ELR (cell line): Measurements from ENCODE around the gene WNT9A.

Experiments used
- DNase-seq: peaks from one replicate; pipeline ENCODE4 v3.0.0-alpha.2; 2015; ENCODE audit warnings: low read depth

Gene WNT9A

DNA sequence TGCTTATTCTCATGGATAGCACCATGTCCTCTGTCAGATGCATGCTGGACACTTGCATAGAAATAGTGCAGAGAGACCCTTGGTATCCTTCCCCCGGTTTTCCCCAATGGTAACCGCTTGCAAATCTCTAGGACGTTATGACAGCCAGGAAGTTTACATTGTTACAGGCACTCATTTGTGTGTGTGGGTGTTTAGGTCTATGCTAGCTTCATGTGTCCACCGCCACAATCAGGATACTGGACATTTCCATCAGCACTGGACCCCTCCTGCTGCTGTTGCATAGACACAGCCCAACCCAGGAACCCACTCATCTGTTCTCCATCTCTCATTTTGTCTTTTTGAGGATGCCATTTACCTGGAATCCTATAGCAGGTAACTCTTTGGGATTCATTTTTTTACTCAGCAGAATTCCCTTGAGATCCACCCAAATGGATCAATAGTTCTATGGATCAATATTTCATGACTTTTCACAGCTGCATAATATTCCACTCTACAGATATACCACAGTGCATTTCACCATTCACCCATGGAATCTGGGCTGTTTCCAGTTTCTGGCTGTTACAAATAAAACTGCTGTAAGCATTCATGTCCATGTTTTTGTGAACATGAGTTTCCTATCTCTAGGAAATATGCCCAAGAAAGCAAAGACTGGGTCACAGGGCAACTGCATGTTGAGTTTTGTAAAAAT lies 6.6 kb upstream of the WNT9A start:
- no peak for DNase-seq

DNA sequence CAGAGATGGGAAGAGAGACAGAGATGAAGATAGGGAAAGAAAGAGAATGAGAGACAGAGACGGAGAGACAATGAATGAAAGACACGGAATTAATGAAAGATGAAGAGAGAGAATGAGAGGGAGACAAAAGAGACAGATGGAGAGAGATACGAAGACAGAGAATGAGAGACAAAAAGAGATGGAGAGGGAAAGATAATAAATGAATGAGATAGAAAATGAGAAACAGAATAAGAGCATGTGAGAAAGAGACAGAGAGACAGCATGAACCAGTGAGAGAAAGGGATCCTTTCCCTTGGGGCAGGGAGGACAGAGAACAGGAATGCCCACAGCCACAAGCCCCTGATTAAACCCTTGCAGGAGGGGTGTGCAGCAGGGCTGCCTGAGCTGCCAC lies 5.3 kb upstream of the WNT9A start:
- DNase-seq, result no peak

DNA sequence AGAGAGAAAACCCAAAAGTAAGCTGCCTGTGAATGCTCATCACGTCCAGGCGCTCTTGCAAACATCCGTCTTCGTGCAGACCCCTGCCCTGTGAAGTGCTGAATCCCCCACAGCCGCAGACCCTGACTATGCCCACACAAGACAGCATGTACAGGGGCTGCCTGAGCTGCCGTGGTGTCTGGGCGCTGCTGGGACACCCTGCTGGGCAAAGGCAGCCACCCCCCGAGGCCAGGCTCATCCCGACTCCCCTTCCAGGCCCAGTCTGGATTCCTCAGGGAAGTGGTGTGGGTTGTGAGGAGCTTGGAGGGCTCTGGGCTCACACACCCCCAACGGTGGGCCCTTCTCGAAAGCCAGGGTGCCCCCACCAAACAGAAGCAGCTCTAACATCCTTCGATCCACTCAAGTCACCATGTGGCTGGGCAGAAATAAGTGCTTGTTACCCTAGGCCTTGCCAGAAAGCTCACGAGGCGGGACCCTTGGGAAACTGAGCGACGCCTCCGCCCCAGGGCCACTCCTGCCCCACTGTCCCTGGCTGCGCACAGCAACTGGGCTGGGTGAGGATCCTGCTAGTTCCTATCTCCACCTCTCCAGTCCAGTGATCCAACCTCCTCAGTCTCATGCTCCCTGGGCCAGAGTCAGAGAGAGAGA lies 4.8 kb upstream of the WNT9A start:
- DNase-seq, result no peak

DNA sequence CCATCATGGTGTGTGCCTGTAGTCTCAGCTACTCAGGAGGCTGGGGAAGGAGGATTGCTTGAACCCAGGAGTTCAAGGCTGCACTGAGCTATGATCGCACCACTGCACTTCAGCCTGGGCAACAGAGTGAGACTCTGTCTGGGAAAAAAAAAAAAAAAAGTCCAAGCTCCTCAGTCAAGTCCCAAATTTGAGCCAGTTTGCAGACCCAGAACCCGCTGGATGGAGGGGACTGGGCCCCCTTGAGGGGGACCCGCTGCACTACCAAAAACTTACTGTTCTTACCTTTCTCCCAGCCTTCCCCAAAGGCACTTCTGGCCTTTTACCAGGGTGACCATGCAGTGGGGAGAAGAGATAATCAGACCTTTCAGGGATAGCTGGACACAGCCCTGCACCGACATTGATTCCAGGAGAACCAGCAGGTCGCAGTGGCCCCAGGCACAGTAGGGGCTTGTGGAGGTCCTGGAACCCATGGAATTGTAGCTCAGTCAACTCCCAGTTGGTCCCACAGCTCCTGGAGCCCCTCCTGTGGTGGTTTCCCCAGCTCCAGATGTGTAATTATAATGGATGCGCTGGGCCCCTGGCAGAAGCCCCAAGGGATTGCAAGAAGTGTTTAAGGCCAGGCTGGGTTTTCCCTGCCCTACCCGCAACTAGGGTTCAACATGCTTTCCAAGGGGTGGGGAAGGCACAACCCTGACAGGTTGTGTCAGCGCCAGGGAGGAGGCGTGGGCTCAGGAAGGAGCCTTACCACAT lies 4.1 kb upstream of the WNT9A start:
- no peak for DNase-seq

DNA sequence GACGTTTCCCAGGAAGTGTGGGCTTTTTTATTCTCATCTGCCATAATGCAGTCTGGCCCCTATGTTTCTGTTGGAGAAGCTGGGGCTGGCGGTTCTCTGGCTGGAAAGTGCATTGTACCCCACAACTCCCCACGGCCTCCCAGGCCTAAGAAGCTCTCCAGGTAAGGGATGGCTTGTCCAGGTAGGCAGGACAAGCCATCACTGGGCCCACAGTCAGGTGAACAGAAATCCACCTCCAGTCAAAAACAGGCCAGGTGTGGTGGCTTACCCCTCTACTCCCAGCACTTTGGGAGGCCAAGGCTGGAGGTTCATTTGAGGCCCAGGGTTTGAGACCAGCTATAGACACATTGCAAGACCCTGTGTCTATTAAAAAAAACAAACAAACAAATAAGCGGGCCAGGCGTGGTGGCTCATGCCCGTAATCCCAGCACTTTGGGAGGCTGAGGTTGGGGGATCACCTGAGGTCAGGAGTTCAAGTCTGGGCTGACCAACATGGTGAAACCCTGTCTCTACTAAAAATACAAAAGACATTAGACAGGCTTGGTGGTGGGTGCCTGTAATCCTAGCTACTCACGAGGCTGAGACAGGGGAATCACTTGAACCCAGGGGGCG lies 3.1 kb upstream of the WNT9A start:
- no peak for DNase-seq

DNA sequence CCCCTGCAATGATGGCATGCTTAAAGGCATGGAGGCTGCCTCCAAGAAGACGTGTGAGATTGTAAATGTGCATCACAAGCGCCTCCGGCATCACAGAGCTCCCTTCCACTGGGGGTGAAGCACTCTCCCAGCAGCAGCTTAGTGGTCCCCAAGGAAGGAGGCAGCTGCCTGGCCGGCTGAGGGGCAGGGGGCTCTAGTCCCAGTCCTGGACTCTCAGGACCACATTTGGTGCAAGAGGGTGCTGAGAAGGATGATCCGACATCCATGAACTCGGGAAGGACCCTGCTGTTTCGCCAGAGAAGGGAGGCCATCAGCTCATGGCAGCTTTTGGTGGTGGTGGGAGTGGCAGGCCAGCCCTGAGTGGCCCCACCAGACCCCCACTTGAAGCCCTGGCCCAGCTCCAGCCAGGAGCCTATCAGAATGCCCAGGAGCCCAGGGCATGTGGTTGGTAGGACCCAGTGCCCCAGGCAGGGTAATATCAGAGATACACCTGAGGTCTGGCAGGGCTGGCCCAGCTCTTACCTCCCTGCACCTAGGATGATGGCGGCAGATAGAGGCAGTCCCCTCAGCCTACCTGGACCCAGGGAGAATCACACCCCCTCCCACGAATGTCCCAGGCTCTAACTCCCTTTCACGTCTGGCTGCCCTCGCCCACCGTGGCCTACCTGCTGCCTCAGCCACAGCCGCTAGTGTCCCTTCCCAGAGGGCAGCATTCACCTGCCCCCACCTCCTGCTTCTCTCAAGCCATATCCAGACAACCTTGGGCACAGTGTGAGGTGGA lies 2.4 kb upstream of the WNT9A start:
- DNase-seq, result no peak

DNA sequence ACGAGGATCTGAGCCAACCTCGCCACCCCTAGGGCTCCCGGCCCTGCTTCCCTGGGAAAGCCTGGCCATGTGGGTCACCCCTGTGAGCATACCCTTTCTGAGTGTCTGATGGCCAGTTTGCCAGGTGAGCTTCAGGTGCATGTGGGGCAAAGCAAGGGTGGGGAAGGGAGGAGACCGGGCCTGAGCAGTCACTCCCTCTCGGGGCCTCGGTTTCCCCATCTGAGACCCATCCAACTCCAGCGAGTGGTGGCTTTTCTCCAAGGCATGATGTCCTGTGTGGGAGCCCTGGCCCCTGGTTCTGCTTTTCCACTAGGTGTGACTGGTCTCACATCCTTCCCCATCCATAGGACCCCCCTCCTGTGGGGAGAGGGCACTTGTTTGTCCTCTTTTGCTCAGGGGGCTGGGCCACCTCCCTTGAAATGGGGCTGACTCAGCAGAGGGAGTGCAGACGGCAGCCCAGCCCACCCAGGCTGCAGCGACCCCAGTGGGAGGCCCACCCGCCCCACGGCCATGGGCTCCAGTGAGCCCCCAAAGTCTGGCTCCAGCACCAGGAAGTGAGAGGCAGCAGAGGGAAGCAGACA lies 1.7 kb upstream of the WNT9A start:
- no peak for DNase-seq

DNA sequence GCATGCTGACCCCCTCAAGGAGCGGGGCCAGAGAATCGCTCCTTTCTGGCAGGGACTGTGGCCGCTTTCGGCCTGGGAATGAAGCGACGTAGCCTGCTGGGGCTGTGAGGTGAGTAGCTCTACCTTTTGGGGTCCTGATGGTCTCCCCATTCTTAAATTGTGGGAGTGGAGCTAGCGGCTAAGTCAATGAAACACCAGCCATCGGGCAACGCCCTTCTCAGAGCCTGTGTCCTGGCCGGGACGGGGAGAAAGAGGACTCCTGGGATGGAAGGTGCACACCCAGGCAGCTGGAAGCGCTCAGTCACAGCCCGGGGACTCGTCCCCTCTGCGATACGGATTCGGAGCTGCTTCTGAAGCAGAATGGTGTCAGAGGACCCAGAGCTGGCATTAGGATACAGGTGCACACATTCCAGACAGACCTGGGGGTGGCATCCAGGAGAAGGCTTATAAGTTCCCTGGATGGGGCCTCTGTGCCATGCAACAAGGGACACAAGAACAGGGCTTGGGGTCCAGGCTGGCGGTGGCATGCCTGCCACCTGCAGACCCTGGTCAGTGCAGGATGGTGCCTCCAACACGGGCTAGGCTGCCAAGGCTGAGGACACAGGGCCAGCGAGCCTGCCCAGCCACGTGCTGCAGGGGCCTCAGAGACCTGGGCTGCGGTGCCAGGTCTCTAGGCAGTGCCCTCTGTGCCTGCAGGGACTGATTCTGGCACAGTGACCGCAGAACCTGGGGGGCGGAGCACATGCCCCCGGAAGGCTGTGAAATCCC lies 945 bp upstream of the WNT9A start:
- DNase-seq, result peak; percentile 10

DNA sequence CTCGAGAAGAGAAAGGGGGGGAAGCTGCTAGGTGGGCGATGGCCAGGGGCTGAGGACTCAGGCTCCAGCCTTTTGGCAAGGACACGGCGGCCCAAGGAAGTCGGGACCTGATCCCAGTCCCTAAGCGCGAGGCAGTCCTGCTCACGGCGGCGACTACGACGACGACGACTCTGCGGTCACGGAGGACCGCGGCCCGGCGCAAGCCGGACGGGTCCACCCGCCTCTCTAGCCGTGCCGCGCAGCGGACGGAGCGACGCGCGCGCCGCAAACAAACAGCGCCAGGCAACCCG lies 401 bp downstream of the WNT9A start:
- no peak for DNase-seq

DNA sequence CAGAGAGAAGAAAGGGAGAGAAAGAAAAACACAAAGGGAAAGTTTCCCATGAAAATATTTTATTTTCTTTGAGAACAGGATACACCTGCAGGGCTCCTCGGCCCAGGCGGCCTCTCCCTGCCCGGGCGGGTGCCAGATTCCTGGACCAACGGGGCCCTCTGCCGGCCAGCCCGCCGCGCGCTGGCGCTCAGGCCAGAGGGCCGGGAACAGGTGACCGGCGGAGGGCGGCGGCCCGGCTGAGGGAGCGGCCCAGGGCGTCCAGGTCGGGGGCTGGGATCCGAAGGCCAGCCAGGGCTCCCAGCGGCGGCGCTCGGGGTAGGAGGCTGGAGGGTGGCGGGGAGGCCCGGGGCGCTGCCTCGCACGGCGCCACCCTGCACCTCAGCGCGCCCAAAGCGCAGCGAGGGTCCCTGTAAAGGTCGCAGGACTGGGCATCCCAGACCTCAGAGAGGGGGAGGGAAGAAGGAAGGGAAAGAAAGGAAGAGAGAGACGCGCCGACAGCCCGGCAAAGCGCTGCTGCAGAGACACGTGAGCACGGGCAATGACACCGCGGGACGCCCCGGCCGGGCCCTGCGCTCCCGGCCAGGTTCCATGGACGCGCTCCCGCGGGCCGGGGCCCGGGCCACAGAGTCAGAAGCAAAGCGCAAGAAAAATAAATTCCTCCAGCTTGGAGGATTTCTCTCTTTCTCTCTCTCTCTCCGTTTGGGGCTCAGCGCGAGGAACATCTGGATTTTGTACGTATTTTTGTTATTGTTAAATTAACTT lies 927 bp downstream of the WNT9A start:
- peak; percentile 64 for DNase-seq

DNA sequence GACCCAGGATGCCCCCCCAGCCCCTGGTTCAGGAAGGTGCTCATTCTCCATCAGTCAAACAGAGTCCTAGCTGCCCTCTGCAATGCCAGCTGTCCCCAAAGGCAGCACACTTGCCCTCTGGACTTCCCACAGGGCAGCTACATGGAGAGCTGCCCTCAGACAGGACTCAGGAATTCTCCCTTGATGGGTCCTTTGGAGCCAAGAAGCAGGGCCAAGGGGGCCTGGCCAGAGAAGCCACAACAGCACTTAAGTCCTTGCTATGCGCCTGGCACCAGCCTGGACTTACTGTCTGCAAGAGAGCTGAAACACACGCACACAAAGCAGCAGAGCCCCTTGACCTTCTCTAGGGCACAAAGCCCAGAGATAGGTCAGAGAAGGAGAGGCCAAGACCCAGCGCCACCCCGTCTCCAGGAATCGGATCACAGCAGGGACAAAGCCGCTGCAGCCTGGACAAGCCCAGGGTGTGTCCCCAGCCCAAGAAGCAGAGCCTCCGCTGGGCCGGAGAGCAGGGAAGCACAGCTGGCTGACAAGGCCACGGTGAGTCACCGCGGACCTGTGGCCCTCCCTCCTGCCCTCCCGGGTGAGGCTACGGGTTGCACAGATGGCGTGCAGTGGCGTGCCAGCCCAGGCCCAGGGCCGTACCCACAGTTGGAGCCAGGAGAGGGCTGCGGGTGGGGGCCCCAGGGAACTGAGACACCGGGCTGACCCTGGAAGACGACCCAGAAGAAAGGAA lies 1.7 kb downstream of the WNT9A start:
- peak; percentile 73 for DNase-seq

DNA sequence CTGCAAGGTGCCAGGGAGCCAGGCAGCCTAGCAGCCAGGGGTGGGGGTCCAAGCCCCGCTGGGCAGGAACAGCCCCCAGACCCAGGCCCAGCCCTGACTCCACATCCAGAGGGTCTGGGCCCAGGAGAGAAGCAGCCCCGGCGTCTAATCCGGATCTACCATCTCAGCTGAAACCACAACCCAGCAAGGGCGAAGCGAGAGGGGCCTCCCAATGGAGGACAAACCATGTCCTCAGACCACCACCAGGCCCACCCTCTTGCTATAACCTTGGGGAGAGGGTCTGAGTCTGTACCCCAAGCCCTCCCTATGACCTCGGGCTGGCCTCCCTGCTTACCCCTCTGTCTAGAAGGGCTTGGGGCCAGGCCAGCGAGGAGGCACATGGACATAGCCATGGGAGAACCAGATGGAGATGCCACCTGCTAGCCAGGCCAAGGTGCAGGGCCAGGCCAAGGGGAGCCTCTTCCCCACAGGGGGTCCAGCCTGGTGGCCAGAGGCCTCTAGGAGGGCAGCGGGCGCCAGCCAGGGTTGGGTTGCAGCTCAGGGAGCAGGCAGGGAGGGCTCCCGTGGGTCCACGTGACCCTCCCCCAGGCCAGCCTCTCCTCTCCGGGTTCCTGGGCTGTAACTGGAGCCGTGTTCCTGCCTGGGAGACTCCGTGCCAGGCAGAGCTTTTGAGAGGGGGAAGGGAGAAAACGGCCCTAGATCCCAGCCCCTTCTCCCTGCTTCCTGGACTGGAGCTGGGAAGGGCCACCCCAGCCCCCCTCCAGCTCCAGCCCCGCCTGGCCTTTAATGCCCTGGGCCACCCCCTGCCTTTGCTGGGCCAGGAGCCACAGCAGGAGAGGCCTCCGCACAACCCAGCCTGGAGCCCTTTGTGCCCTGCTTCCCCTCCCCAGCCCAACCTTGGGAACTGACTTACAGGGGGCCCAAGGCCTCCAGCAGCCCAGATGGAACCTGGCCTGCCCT lies 2.5 kb downstream of the WNT9A start:
- no peak for DNase-seq

DNA sequence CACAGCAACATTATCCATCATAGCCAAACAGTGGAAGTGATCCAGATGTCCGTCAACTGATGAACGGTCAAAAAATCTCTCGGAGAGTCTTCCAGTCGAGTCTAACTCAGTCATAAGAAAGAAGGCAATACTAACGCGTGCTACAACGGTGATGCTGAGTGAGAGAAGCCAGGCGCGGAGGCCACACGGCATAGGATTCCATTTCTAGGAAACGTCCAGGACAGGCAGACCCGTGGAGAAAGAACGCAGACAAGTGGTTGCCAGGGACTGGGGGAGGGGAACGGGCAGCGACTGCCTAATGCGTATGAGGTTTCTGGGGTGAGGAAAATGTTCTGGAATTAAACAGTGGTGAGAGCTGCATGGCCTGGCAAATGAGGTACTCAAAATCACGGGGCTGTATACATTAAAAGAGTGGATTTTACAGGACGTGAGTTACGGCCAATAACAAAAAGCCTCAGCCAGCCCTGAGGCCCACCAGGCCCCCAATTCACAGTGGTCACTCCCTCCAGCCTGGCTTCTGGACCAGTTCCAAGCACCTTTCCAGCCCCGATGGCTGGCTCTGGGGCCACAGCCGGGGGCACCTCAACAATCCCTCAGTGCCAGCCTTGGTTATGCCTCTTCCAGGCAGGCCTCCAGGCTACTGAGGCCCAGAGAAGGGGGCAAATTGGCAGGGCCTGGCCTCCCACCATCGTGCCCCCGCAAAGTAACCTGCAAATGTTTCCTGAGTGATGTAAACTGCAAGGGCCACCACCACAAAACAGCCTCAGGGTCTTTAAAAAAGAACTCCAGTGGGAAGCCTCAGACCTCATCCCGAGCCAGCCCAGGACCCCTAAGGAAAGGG lies 3.4 kb downstream of the WNT9A start:
- DNase-seq, result no peak

DNA sequence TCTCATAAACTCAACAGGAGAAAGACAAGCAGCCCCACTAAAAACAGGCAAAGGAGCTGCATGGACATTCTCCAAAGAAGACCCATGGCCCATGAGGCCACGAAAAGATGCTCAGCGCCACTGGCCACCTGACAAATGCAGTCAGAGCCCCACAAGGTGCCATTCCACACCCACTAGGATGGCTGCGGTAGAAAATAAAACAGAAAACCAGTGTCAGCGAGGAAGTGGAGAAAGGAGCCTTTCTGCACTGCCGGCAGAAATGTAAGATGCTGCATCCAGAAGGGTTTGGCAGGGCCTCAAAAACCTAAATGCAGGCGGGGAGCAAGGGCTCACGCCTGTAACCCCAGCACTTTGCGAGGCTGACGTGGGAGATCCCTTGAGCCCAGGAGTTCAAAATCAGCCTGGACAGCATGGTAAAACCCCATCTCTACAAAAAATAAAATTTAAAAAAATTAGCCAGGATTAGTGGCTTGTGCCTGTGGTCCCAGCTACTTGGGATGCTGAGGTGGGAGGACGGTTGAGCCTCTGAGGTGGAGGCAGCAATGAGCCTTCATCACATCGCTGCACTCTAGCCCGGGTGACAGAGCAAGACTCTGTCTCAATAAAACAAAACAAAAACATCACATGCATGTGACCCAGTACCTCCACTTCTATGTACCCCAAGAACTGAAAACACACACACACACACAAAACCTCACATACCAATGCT lies 4.2 kb downstream of the WNT9A start:
- DNase-seq, result no peak

DNA sequence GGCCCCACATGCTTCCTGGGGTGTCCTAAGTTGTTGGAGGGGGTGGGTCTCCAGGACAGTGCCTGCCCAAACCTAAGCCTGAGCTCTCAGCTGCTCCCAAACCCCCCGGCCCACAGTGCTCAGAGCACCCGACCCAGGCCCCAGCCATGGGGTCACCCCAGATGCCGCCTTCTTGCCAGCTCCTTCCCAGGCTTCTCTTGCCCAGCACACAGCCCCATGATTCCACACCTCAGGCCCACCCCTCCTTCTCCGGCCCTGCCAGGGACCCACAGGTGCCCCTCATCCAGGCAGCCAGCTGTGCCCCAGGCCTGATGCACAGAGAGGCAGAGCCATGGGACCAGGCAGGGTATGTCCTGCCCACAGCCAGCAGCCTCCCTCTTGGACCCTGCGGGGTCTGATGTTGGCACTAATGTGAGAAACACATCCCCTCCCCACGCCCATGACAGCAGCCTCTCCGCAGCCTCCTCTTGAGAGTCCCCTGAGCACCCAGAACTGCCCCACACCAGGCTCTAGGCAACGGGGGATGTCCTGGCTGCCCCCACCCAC lies 4.9 kb downstream of the WNT9A start:
- no peak for DNase-seq

DNA sequence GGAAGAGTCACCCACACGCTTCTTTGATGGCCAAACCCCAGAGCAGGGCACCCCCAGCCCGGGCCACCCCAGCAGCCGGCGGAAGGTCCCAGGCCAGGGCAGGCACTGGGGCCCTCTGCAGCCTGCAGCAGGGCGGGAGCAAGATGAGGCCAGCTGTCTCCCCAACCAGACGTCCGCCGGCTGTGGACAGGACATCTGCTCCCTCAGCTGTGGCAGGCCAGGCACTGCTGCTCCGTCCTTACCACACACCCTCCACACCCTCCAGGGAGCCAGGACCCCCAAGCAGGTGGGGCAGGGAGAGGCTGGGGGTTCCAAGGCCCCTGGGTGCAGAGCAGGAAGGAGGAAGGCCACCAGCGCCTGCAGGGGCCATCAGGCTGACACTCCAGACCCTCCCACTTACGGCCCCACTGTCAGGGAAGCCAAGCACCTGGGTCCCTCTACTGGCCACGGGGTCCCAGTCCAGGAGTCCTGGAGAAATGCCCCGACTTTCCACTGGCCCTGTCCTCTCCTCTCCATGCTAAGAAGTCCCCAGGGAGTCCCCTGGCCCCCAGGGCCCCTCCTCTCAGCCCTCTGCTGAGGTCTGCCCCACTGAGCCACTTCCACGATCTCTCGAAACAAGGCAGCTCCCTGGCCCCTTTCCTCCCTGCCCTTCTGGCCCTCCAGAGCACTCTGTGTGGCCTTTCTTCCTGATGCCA lies 5.6 kb downstream of the WNT9A start:
- DNase-seq, result no peak
